Spleen (tissue), 11 donors: ENCODE results near the gene ST8SIA4. TPM values are rescaled to one million over a fixed set of nuclear protein-coding genes. Genes with fewer than 3 reads are reported as not detected.

Experiments used
- DNase-seq: peaks from one replicate; pipeline ENCODE4 v3.0.0-alpha.2; 2020
- H3K27ac ChIP-seq, 8 donors: fragments of 200-600 bp; sonication (generic) in 7 of 8; 1 replicate in 4 of 8; 2 replicates in 4 of 8; pipeline versions ENCODE4 v1.5.0 to v1.8.0; 2016 to 2021; ENCODE audit warnings: inconsistent platforms in 4 of 8, mild to moderate bottlenecking in 4 of 8, moderate library complexity in 1 of 8
- H3K27me3 ChIP-seq, 7 donors: fragments of 200-600 bp; sonication (generic) in 6 of 7; replicated peaks in 1 of 7; 1 replicate in 4 of 7; 2 replicates in 3 of 7; pipeline versions ENCODE4 v1.5.0 to v1.8.0; 2016 to 2021; ENCODE audit warnings: inconsistent platforms in 3 of 7, mild to moderate bottlenecking in 1 of 7
- H3K36me3 ChIP-seq, 6 donors: fragments of 200-600 bp; sonication (generic) in 5 of 6; 1 replicate in 4 of 6; 2 replicates in 2 of 6; pipeline versions ENCODE4 v1.5.0 to v1.8.0; 2016 to 2021; ENCODE audit warnings: inconsistent platforms in 2 of 6
- H3K4me1 ChIP-seq, 6 donors: fragments of 200-600 bp; sonication (generic) in 5 of 6; 1 replicate in 3 of 6; 2 replicates in 3 of 6; pipeline versions ENCODE4 v1.5.0 to v1.8.0; 2016 to 2021; ENCODE audit warnings: inconsistent platforms in 3 of 6
- H3K4me3 ChIP-seq, 8 donors: fragments of 200-600 bp; sonication (generic) in 7 of 8; 1 replicate in 4 of 8; 2 replicates in 4 of 8; pipeline versions ENCODE4 v1.5.0 to v1.8.0; 2016 to 2021; ENCODE audit warnings: inconsistent platforms in 4 of 8, mild to moderate bottlenecking in 4 of 8, moderate library complexity in 2 of 8
- H3K9me3 ChIP-seq, 8 donors: fragments of 200-600 bp; sonication (generic) in 7 of 8; 1 replicate in 4 of 8; 2 replicates in 4 of 8; pipeline versions ENCODE4 v1.5.0 to v1.8.0; 2016 to 2021; ENCODE audit warnings: inconsistent platforms in 4 of 8
- POLR2A ChIP-seq, 3 donors: fragments of 450-650 bp; IDR thresholded peaks; one replicate each; pipeline ENCODE4 v1.5.1; 2017; ENCODE audit warnings: antibody characterized with exemption in 3 of 3, mild to moderate bottlenecking in 1 of 3
- POLR2AphosphoS5 ChIP-seq, 3 donors: sonication (generic); formaldehyde crosslinking; IDR thresholded peaks; one replicate each; pipeline ENCODE4 v1.5.1; 2017; ENCODE audit warnings: antibody characterized with exemption in 3 of 3
- WGBS, 5 donors: extraction: QIAGEN DNeasy Blood & Tissue Kit in 3 of 5; methylation state at CpG; one replicate each; pipeline versions ENCODE4 v1.1.5 to v1.1.7; 2013 to 2018; 5-methylcytosine and 5-hydroxymethylcytosine counted together
- intact Hi-C: fragments of 100-400 bp; cut with DNase I; formaldehyde crosslinking; loops from one replicate; pipeline ENCODE4 v1.15.0; 2023; ENCODE audit warnings: low total_unique reads
- polyA plus RNA-seq, 3 donors: library from polyadenylated mRNA; stranded (reverse); fragments of 200-250 nt; gene quantifications; one replicate each; pipeline ENCODE4 v1.2.1, GENCODE V29; 2013
- total RNA-seq, 7 donors: library from RNA; depleted of rRNA in 3 of 7; stranded (reverse); fragments of >200 nt in 3 of 7; fragmentation: NEBNext Ultra II Directional in 4 of 7; extraction: Animal tissue kit (Norgen Biotek cat#: 25700) in 4 of 7; gene quantifications; one replicate each; pipeline versions ENCODE4 v1.1.0 to v1.2.1, GENCODE V29; 2016 to 2021
- TF ChIP-seq, protein P1 (sequence below), 11 experiments: fragments of 200-600 bp in 7 of 11; fragments of 450-650 bp in 4 of 11; sonication (generic) in 4 of 11; IDR thresholded peaks in 8 of 11; conservative IDR thresholded peaks in 3 of 11; 1 replicate in 7 of 11; 2 replicates in 4 of 11; pipeline versions ENCODE4 v1.4.0 to v1.8.0; 2016 to 2021; ENCODE audit warnings: antibody characterized with exemption in 11 of 11, inconsistent platforms in 4 of 11, mild to moderate bottlenecking in 1 of 11
- donor health status: healthy with polysubstance abuse.
- donor health status: DM: no; HTN: no; CAD: no; lungs with moderate emphysema.
- donor health status: DM: no; HTN: no; CAD: no.
- donor health status: Bipolar disorder and iron deficiency.
- donor health status: healthy.
- donor health status: DM: no; HTN: no; CAD: no.
- donor health status: DM: yes; HTN: yes; CAD: no.

Gene ST8SIA4
- total and polyA plus RNA-seq, 10 donors = 6.5 to 56.1 (median 39.7) TPM

DNA sequence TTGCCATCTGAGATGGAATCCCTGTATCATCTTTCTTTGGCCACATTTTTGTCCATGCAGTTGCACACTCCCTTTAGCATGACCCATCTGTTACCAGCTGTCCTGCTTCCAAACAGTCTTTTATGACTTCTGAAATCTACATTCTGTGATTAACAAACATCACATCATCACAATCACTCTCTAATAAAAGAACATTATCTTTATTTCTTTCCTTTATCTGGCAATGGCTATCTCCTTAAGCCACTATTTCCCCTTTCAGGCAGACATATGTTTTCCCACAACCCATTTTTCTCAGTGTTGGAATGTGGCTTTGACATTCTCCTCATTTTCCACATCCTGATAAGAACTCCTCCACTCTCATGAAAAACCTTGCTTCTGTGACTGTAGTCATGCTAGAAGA is 141.0 kb downstream of the ST8SIA4 start:
- no peak for DNase-seq
- intact Hi-C loops = no loop called here
- TF ChIP-seq POLR2A (IDR thresholded peaks at IDR 0.05) (no peak), POLR2AphosphoS5 (IDR thresholded peaks at IDR 0.05) (no peak)
- TF ChIP-seq, protein P1, sequence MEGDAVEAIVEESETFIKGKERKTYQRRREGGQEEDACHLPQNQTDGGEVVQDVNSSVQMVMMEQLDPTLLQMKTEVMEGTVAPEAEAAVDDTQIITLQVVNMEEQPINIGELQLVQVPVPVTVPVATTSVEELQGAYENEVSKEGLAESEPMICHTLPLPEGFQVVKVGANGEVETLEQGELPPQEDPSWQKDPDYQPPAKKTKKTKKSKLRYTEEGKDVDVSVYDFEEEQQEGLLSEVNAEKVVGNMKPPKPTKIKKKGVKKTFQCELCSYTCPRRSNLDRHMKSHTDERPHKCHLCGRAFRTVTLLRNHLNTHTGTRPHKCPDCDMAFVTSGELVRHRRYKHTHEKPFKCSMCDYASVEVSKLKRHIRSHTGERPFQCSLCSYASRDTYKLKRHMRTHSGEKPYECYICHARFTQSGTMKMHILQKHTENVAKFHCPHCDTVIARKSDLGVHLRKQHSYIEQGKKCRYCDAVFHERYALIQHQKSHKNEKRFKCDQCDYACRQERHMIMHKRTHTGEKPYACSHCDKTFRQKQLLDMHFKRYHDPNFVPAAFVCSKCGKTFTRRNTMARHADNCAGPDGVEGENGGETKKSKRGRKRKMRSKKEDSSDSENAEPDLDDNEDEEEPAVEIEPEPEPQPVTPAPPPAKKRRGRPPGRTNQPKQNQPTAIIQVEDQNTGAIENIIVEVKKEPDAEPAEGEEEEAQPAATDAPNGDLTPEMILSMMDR (IDR thresholded peaks at IDR 0.05 in 8 of 11, conservative IDR thresholded peaks at IDR 0.05 in 3 of 11) = no peak

DNA sequence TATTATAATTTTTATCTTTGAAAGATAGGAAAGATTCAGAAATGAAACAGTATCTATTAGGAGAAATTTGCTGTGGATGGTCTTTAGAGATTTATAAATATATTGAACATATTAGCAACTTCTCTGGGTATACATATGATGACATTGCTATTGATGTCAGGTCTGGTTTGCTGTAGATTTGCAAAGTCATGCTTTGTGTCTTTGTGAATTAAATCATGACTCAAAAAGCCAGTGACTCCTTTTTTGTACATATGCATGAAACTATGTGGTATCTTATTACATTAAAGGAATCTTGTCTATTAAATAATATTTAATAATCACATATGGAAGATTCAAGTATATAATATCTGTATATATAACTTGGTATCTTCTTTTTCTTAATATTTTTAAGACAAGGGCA is 141.9 kb downstream of the ST8SIA4 start:
- no peaks in the 10 kb centered on the region for H3K27me3 ChIP-seq
- no peak for DNase-seq
- TF ChIP-seq, protein P1 (IDR thresholded peaks at IDR 0.05 in 8 of 11, conservative IDR thresholded peaks at IDR 0.05 in 3 of 11) = no peak
- TF ChIP-seq POLR2AphosphoS5 (IDR thresholded peaks at IDR 0.05) (no peak), POLR2A (IDR thresholded peaks at IDR 0.05) (no peak)
- no peak overlapping the region for H3K4me3 ChIP-seq
- H3K9me3 ChIP-seq = no peaks in the 10 kb centered on the region
- no peaks in the 10 kb centered on the region for H3K36me3 ChIP-seq
- intact Hi-C loops = no loop called here
- H3K27ac ChIP-seq = no peak overlapping the region
- H3K4me1 ChIP-seq = no peaks in the 10 kb centered on the region

More for the DNA sequence above, 141.0 kb downstream of the ST8SIA4 start:
- H3K27ac ChIP-seq = no peak overlapping the region
- H3K4me1 ChIP-seq = no peaks in the 10 kb centered on the region
- H3K27me3 ChIP-seq = no peaks in the 10 kb centered on the region
- no peaks in the 10 kb centered on the region for H3K36me3 ChIP-seq
- no peak overlapping the region for H3K4me3 ChIP-seq
- H3K9me3 ChIP-seq = no peaks in the 10 kb centered on the region

DNA sequence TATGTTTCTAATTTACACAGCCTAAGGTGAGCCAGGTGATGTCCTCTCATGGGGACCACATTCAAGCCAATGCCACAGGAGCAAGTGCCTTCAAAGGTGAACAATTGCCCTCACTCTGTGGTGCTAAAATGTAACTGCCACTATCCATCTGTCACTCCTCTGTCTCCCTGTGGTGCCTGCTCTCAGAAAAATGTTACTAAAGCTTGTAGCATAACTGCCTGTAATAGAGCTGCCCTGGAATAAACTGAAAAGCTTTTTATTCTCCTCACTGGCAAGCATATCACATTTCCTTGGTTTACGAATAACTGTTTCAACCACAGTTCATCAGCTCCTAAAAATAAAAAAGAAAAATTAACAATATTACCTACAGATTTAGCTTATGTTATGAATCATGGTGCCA is 142.4 kb downstream of the ST8SIA4 start:
- 89 to 98% (median 92%) methylated on average over 1 of the region's 1 CpG for WGBS, 5 donors
- intact Hi-C loops = no loop called here

DNA sequence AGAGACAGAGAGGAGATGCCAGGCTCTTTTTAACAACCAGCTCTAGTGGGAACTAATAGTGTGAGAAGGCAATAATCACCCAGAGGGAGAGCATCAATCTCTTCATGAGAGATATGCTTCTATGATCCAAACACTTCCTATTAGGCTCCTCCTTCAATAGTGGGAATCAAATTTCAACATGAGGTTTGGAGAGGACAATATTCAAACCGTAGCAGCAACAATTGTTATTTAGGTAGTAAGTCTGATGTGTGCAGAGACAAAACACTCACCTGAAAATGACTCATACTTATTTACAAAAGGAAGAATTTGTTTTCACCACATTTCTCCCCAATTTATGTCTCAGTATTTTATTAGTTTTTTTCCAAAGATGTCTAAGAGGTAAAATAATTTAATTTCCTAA is 144.3 kb downstream of the ST8SIA4 start:
- intact Hi-C loops = no loop called here
- no peaks in the 10 kb centered on the region for H3K9me3 ChIP-seq
- no peaks in the 10 kb centered on the region for H3K27me3 ChIP-seq
- WGBS, 5 donors = 64 to 83% (median 71%) methylated on average over 1 of the region's 1 CpG
- no peaks in the 10 kb centered on the region for H3K36me3 ChIP-seq
- no peak for TF ChIP-seq POLR2A (IDR thresholded peaks at IDR 0.05)
- no peak for TF ChIP-seq POLR2AphosphoS5 (IDR thresholded peaks at IDR 0.05)
- TF ChIP-seq, protein P1 (IDR thresholded peaks at IDR 0.05 in 8 of 11, conservative IDR thresholded peaks at IDR 0.05 in 3 of 11) = no peak
- H3K4me1 ChIP-seq = no peaks in the 10 kb centered on the region
- no peak overlapping the region for H3K4me3 ChIP-seq
- DNase-seq = no peak
- no peak overlapping the region for H3K27ac ChIP-seq

More for the DNA sequence above, 142.4 kb downstream of the ST8SIA4 start:
- Histone ChIP-seq H3K4me3 (no peak overlapping the region), H3K27ac (no peak overlapping the region), H3K36me3 (no peaks in the 10 kb centered on the region), H3K9me3 (no peaks in the 10 kb centered on the region), H3K27me3 (no peaks in the 10 kb centered on the region), H3K4me1 (no peaks in the 10 kb centered on the region)
- DNase-seq = no peak
- TF ChIP-seq, protein P1 (IDR thresholded peaks at IDR 0.05 in 8 of 11, conservative IDR thresholded peaks at IDR 0.05 in 3 of 11) = no peak
- TF ChIP-seq POLR2AphosphoS5 (IDR thresholded peaks at IDR 0.05) = no peak
- TF ChIP-seq POLR2A (IDR thresholded peaks at IDR 0.05) = no peak
